Transverse colon (tissue), 4 donors: ENCODE data around the gene ATPAF2. TPM values are rescaled to one million over a fixed set of nuclear protein-coding genes. Genes with fewer than 3 reads are reported as not detected.
A peak's percentile ranks its signal among the peaks of the same experiment; 100 is the strongest.

ENCODE experiments used
- DNase-seq: peaks from one replicate; pipeline ENCODE4 v3.0.0-alpha.2; 2019
- H3K27ac ChIP-seq, 4 donors: fragments of 200-600 bp; sonication (generic); 2 replicates each; pipeline ENCODE4 v1.5.1; 2016 to 2018; ENCODE audit warnings: inconsistent platforms in 4 of 4
- H3K27me3 ChIP-seq: fragments of 200-600 bp; sonication (generic); 2 replicates; pipeline ENCODE4 v1.5.1; 2017; ENCODE audit warnings: inconsistent platforms
- H3K36me3 ChIP-seq, 4 donors: fragments of 200-600 bp; sonication (generic); 2 replicates each; pipeline ENCODE4 v1.5.1; 2017 to 2019; ENCODE audit warnings: inconsistent platforms in 4 of 4
- H3K4me1 ChIP-seq, 4 donors: fragments of 200-600 bp; sonication (generic); 2 replicates each; pipeline ENCODE4 v1.5.1; 2017 to 2020; ENCODE audit warnings: inconsistent platforms in 4 of 4
- H3K4me3 ChIP-seq, 4 donors: fragments of 200-600 bp; sonication (generic); 1 replicate in 1 of 4; 2 replicates in 3 of 4; pipeline versions ENCODE4 v1.5.1 to v1.6.1; 2017 to 2019; ENCODE audit warnings: inconsistent platforms in 4 of 4
- H3K9me3 ChIP-seq, 2 donors: fragments of 200-600 bp; sonication (generic); 2 replicates each; pipeline ENCODE4 v1.5.1; 2017 to 2019; ENCODE audit warnings: inconsistent platforms in 2 of 2
- EP300 ChIP-seq: sonication (generic); formaldehyde crosslinking; IDR thresholded peaks from one replicate; pipeline ENCODE4 v1.6.1; 2017; ENCODE audit warnings: antibody characterized with exemption, low read depth
- POLR2A ChIP-seq: fragments of 450-650 bp; IDR thresholded peaks from one replicate; pipeline ENCODE4 v1.6.1; 2016; ENCODE audit warnings: antibody characterized with exemption, mild to moderate bottlenecking, moderate library complexity
- POLR2AphosphoS5 ChIP-seq, 3 donors: sonication (generic); formaldehyde crosslinking; IDR thresholded peaks; one replicate each; pipeline ENCODE4 v1.6.1; 2016; ENCODE audit warnings: antibody characterized with exemption in 3 of 3
- WGBS, 2 donors: methylation state at CpG; one replicate each; pipeline ENCODE4 v1.1.5; 2018; ENCODE audit warnings: low coverage in 1 of 2; 5-methylcytosine and 5-hydroxymethylcytosine counted together
- in situ Hi-C, 4 donors: fragments of 200-750 bp; cut with MboI; loops; one replicate each; pipeline versions ENCODE4 v1.15.0 to v1.15.1; 2017; ENCODE audit warnings: low sequenced_read_pairs in 3 of 4, low pct_ligation_motif_present in 1 of 4, low pct_unique_long_range_greater_than_20kb in 1 of 4
- intact Hi-C: fragments of 100-400 bp; cut with DNase I; formaldehyde crosslinking; loops from one replicate; pipeline ENCODE4 v1.15.1; 2023; ENCODE audit warnings: low total_unique reads
- total RNA-seq, 4 donors: library from RNA; depleted of rRNA; stranded (reverse); fragments of >200 nt; gene quantifications; one replicate each; pipeline ENCODE4 v1.1.0, GENCODE V29; 2016
- TF ChIP-seq, protein P1 (sequence below), 5 experiments: fragments of 200-600 bp in 3 of 5; fragments of 450-650 bp in 2 of 5; sonication (generic) in 3 of 5; IDR thresholded peaks; 1 replicate in 2 of 5; 2 replicates in 3 of 5; pipeline ENCODE4 v1.5.1; 2016 to 2017; ENCODE audit warnings: antibody characterized with exemption in 5 of 5, inconsistent platforms in 3 of 5, mild to moderate bottlenecking in 2 of 5, moderate library complexity in 1 of 5

Gene ATPAF2
- total RNA-seq, 4 donors from 2014 or later, result 17.3 to 65.1 (median 24.7) TPM

DNA sequence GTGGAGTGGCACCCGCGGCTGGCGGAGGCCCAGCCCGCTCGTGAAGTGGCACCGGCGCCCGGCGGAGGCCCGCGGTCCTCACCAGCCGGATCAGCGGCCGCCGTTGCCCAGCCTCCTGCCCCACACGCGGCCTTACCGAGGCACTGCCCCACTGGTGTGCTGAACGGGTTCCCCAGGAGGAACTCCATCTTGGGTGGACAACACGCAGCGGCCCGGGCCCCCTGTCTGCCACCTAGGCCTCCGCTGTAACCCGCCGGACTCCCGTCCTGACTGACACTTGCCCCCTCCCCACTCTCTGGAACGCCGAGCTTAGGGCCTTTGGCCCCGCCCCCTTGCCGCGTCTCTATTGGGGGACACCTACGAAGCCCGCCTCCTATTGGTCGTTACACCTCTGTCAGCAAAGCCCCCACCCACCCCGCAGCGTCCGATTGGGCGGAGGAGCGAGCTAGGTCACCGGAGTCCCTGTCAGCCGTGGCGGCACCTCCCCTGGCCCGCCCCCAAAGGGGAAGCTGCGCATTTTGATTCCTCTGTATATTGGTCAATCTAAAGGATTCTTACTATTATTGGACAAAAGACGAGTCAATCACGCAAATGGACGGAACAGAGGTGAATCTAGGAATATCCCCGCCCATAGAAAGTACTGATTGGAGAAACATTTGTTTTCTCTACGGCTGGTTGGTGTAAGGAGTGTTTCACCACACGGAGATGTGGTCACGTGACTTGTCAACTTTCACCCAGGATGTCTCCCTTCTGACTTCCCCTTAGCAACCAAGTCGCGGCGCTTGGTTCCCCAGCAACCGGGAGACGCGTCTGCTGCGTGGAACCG is 66.6 kb downstream of the ATPAF2 start, which contains the start of the genes DRC3 and TOM1L2:
TSS of gene DRC3 (plus strand) at position 737 of the 826 bp plus-strand sequence. CDS start 4,737 bp downstream, outside the sequence.
TSS of gene TOM1L2 (minus strand) at position 275 of the 826 bp plus-strand sequence. CDS start at position 188, 87 bp downstream.
- DNase-seq, result peak; percentile 100
- Histone ChIP-seq H3K4me3 (peak within 1 kb of the TSS; percentile 59 to 93 (median 76)), H3K27ac (peak within 1 kb of the TSS; percentile 91 to 96 (median 94)), H3K36me3 (no peaks in the 10 kb centered on the region), H3K4me1 (peaks cover 17 to 29% (median 19%) of the 10 kb centered on the region in 4 donors), H3K9me3 (no peaks in the 10 kb centered on the region), H3K27me3 (no peaks in the 10 kb centered on the region)
- intact Hi-C loops, result no loop called here
- in situ Hi-C loops, result loop anchor here in 1 of 4 donors (10.0 kb wide), 1 partner anchor 52 kb away; no protein-coding TSS in a partner anchor
- TF ChIP-seq, protein P1, sequence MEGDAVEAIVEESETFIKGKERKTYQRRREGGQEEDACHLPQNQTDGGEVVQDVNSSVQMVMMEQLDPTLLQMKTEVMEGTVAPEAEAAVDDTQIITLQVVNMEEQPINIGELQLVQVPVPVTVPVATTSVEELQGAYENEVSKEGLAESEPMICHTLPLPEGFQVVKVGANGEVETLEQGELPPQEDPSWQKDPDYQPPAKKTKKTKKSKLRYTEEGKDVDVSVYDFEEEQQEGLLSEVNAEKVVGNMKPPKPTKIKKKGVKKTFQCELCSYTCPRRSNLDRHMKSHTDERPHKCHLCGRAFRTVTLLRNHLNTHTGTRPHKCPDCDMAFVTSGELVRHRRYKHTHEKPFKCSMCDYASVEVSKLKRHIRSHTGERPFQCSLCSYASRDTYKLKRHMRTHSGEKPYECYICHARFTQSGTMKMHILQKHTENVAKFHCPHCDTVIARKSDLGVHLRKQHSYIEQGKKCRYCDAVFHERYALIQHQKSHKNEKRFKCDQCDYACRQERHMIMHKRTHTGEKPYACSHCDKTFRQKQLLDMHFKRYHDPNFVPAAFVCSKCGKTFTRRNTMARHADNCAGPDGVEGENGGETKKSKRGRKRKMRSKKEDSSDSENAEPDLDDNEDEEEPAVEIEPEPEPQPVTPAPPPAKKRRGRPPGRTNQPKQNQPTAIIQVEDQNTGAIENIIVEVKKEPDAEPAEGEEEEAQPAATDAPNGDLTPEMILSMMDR (IDR thresholded peaks at IDR 0.05), result peak in 2 of 5 experiments; percentile 4 to 13
- TF ChIP-seq EP300 (no peak), POLR2AphosphoS5 (IDR thresholded peaks at IDR 0.05) (peak; percentile 93 to 96 (median 94)), POLR2A (peak; percentile 93)
- 0% methylated on average over 3 to 40 of the region's 59 CpGs for WGBS, 2 donors

DNA sequence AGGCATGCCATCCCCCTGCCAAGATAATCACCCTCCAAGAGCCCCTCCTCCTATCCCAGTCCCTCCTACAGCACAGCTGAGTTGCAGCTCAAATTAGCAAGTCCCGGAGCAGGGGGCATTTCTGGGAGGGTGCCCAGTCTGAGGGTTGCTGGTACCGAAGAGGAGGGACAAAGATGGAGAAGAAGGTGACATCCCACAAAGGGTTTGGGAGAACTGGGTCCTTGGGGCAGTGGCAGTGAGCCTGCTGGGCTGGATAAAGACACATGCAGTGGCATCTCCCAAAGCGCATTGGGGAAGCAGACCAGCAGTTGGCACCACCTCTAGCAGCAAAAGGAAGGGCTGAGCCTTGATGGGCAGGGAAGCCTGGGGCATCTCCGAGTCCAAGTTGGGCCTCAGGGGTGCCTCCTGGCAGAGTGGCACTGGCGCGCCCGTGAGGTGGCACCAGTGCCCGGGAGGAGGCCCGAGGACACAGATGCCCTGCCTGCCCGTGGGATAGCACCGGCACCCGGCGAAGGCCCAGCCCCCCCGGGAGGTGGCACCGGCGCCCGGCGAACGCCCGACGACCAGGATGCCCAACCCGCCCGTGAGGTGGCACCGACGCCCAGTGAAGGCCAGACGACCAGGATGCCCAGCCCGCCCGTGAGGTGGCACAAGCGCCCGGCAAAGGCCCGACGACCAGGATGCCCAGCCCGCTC is 67.4 kb downstream of the ATPAF2 start:
- H3K27me3 ChIP-seq, result no peaks in the 10 kb centered on the region
- H3K4me1 ChIP-seq, result peaks cover 17 to 29% (median 20%) of the 10 kb centered on the region in 4 donors
- peak; percentile 48 for DNase-seq
- H3K9me3 ChIP-seq, result no peaks in the 10 kb centered on the region
- WGBS, 2 donors, result 2% methylated on average over 14 of the region's 33 CpGs; no CpG with 5 or more reads in 1 of the 2 donors
- in situ Hi-C loops, result loop anchor here in 1 of 4 donors (10.0 kb wide), 1 partner anchor 53 kb away; no protein-coding TSS in a partner anchor
- no peaks in the 10 kb centered on the region for H3K36me3 ChIP-seq
- no peak for TF ChIP-seq POLR2A
- TF ChIP-seq POLR2AphosphoS5 (IDR thresholded peaks at IDR 0.05), result no peak
- TF ChIP-seq, protein P1 (IDR thresholded peaks at IDR 0.05), result no peak
- TF ChIP-seq EP300, result no peak
- peak overlapping the region; percentile 91 to 96 (median 94) for H3K27ac ChIP-seq
- peak overlapping the region; percentile 59 to 93 (median 76) for H3K4me3 ChIP-seq
- intact Hi-C loops, result no loop called here

DNA sequence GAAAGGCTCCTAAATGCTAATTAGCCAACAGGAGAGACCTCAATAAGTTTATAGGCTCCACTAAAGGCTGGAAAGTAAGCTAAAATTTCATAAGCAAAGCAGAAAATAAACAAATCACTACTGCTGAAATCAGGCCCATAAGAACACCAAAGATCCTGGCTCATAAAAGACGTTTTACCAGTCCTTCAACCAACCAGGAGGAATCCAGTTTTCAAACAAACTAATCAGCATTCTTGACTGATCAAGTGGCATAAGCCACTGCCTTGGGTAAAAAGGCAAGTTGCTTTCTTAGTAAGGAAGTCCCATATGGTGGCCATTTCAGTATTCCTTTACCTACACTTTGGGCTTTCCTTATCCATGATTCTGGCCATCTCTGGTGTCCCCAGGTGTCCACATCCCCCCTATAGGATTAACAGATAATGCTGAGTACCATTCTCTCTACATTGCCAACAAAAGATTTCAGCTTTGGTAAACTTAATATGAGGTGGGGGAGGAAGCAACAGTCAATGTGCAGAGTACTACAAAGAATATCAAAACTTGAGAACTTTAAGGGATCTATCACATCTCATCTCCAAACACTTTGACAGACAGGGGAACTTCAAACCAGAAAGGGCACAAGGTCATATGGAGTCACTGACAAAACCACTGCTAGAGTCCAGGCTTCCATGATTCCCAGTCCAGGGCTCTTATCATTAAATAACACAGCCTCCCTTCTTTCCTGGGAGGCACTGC is 68.1 kb downstream of the ATPAF2 start:
- no peaks in the 10 kb centered on the region for H3K9me3 ChIP-seq
- DNase-seq, result no peak
- peak overlapping the region; percentile 91 to 96 (median 94) for H3K27ac ChIP-seq
- H3K27me3 ChIP-seq, result no peaks in the 10 kb centered on the region
- peaks cover 17 to 35% (median 21%) of the 10 kb centered on the region in 4 donors for H3K4me1 ChIP-seq
- in situ Hi-C loops, result loop anchor here in 1 of 4 donors (10.0 kb wide), 1 partner anchor 54 kb away; no protein-coding TSS in a partner anchor
- H3K36me3 ChIP-seq, result no peaks in the 10 kb centered on the region
- 15 to 30% methylated on average over 1 of the region's 1 CpG for WGBS, 2 donors
- TF ChIP-seq POLR2AphosphoS5 (IDR thresholded peaks at IDR 0.05), result no peak
- no peak for TF ChIP-seq EP300
- intact Hi-C loops, result no loop called here
- peak overlapping the region in 3 of 4 donors; percentile 69 to 93 (median 82) for H3K4me3 ChIP-seq

Other genes with a start within 250 kb of the ATPAF2 start
- 100 to 1,000 TPM in 3 of 4 donors, 10 to 100 TPM in 1; 45.7 to 206 (median 148) TPM for gene SREBF1, start 202.2 kb downstream of the ATPAF2 start, total RNA-seq
- gene TOM1L2, start 66.8 kb downstream of the ATPAF2 start, total RNA-seq, result 100 to 1,000 TPM in 2 of 4 donors, 10 to 100 TPM in 2; 65.9 to 178 (median 97.7) TPM
- gene DRC3, start 66.3 kb downstream of the ATPAF2 start, total RNA-seq, result 1 to 10 TPM in 1 of 4 donors, under 1 TPM in 2, not detected in 1; 0.64 to 1.8 (median 0.82) TPM
- gene GID4, start 240 bp upstream of the ATPAF2 start, total RNA-seq, result 10 to 100 TPM in 2 of 4 donors, 1 to 10 TPM in 2; 7.0 to 39.6 (median 9.4) TPM
- 10 to 100 TPM; 27.9 to 90.6 (median 33.3) TPM for gene DRG2, start 48.8 kb upstream of the ATPAF2 start, total RNA-seq
- gene MYO15A, start 69.6 kb upstream of the ATPAF2 start, total RNA-seq, result 1 to 10 TPM; 1.1 to 4.2 (median 1.2) TPM
- 100 to 1,000 TPM in 2 of 4 donors, 10 to 100 TPM in 2; 69.2 to 109 (median 88.4) TPM for gene ALKBH5, start 144.7 kb upstream of the ATPAF2 start, total RNA-seq
- 10 to 100 TPM; 11.1 to 18.0 (median 14.9) TPM for gene LLGL1, start 186.5 kb upstream of the ATPAF2 start, total RNA-seq
- 100 to 1,000 TPM; 365 to 919 (median 428) TPM for gene FLII, start 219.6 kb upstream of the ATPAF2 start, total RNA-seq
- gene MIEF2, start 221.5 kb upstream of the ATPAF2 start, total RNA-seq, result 10 to 100 TPM in 3 of 4 donors, 1 to 10 TPM in 1; 7.4 to 48.0 (median 21.0) TPM